Measurements from ENCODE around the gene COL1A2. TPM values are rescaled to one million over a fixed set of nuclear protein-coding genes. Genes with fewer than 3 reads are reported as not detected.

COL1A2 gene
- total and polyA plus RNA-seq, 2 of the 4 experiments (the other 2 are of a cell fraction), result 1,211 to 4,454 TPM

DNA sequence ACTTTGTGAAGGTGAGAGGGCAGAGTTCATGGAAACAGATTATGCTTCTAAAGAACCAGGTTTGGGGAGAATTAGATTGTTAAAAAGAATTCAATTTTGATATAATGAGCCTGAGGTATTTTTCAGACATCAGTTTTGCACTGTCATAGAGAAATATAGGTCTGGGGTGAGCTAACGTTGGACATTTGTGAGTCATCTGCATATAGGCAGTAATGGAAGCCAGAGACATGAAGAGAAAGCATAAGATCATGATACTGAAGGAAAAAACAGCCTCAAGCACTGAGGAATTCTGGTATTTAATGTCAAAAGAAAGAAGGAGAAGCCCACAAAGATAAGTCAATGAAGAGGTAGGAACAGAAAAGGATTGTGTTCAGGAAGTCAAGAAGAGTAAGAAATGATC is 32.4 kb upstream of the COL1A2 start:
- Histone ChIP-seq H3K27me3 (ENCODE audit: control insufficient read depth, insufficient read depth, low read length) (no peaks in the 10 kb centered on the region), H3K9ac (ENCODE audit: low read depth, low read length) (no peak overlapping the region), H3K9me3 (ENCODE audit: control insufficient read depth, insufficient read depth, low read length) (no peaks in the 10 kb centered on the region), H2AFZ (replicated peaks; ENCODE audit: low read length, poor library complexity) (no peak overlapping the region), H3K79me1 (ENCODE audit: low read depth in 1 of 2, low read length in 2 of 2) (peaks cover 4% of the 10 kb centered on the region in 2 experiments; a peak in 3 of 4 replicates), H4K5ac (ENCODE audit: low read depth, low read length) (no peak overlapping the region), H2BK5ac (ENCODE audit: low read depth, low read length, poor library complexity, severe bottlenecking) (no peak overlapping the region), H2BK15ac (ENCODE audit: low read depth, low read length) (no peak overlapping the region), H3K56ac (ENCODE audit: extremely low read depth, insufficient read depth, low read length) (no peak overlapping the region), H4K91ac (ENCODE audit: insufficient read depth, low read depth, low read length) (no peak overlapping the region), H2AK9ac (replicated peaks; ENCODE audit: low read depth, low read length, poor library complexity) (no peak overlapping the region), H4K8ac (ENCODE audit: low read depth in 2 of 2, low read length in 2 of 2) (no peak overlapping the region), H2BK120ac (ENCODE audit: low read depth, low read length) (no peak overlapping the region), H3K27ac (ENCODE audit: insufficient read depth, low read length) (no peak overlapping the region), H2BK20ac (ENCODE audit: low read depth, low read length) (no peak overlapping the region), H3K4me3 (ENCODE audit: insufficient read depth, low read depth, low read length) (no peak overlapping the region), H3K36me3 (ENCODE audit: control insufficient read depth, insufficient read depth, low read length) (no peaks in the 10 kb centered on the region), H3K4me2 (ENCODE audit: low read depth, low read length) (no peak overlapping the region), H3K4ac (ENCODE audit: low read depth, low read length) (no peak overlapping the region), H3K18ac (ENCODE audit: low read depth, low read length) (no peak overlapping the region), H2AK5ac (ENCODE audit: low read depth, low read length) (no peak overlapping the region), H3K9me1 (ENCODE audit: insufficient read depth, low read length) (peaks cover 4% of the 10 kb centered on the region), H4K20me1 (ENCODE audit: insufficient read depth, low read length) (no peaks in the 10 kb centered on the region), H3K14ac (replicated peaks; ENCODE audit: low read depth, low read length) (no peak overlapping the region), H3K23ac (ENCODE audit: low read depth, low read length) (no peak overlapping the region), H3K4me1 (ENCODE audit: control insufficient read depth, insufficient read depth, low read length) (peaks cover 5% of the 10 kb centered on the region)
- intact Hi-C loops (cut with micrococcal nuclease) (no loop called here), in situ Hi-C loops (cut with MboI; ENCODE audit: low sequenced_read_pairs) (no loop called here), dilution Hi-C loops (cut with HindIII; ENCODE audit: low sequenced_read_pairs, unreplicated experiment) (no loop called here)
- ChIA-PET POLR2A (ENCODE audit: unreplicated experiment) (no interaction called here), CTCF (no interaction called here)
- no peak for TF ChIP-seq MAZ (IDR thresholded peaks at IDR 0.05; ENCODE audit: borderline replicate concordance, low read depth, low read length)
- 0 out of 2 replicates have a peak, but pooled peaks have one; percentile 17 for TF ChIP-seq NFE2L2 (IDR thresholded peaks at IDR 0.05; ENCODE audit: low read depth, low read length)
- TF ChIP-seq, protein P1, sequence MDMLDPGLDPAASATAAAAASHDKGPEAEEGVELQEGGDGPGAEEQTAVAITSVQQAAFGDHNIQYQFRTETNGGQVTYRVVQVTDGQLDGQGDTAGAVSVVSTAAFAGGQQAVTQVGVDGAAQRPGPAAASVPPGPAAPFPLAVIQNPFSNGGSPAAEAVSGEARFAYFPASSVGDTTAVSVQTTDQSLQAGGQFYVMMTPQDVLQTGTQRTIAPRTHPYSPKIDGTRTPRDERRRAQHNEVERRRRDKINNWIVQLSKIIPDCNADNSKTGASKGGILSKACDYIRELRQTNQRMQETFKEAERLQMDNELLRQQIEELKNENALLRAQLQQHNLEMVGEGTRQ (IDR thresholded peaks at IDR 0.05; ENCODE audit: low read depth, low read length), result no peak
- no TSS peak for BruUV-seq (replicated peaks)
- no CpG with 5 or more reads among the region's 1 CpG for WGBS, 2 experiments (ENCODE audit: extremely low coverage in 2 of 2, insufficient read length in 1 of 2)
- ATAC-seq (ENCODE audit: low read depth) (no peak), DNase-seq (no peak)
